IMR-90 (cell line): ENCODE measurements around the gene ARHGAP28. TPM values are rescaled to one million over a fixed set of nuclear protein-coding genes. Genes with fewer than 3 reads are reported as not detected.

Experiments used
- ATAC-seq: fragments of 200-7000 bp; cut with Tn5 transposase; 2 replicates; pipeline ENCODE4 v1.9.1; 2020; ENCODE audit warnings: low read depth, mild to moderate bottlenecking, moderate library complexity
- BruUV-seq: library from RNA; stranded (reverse); fragments of 400-500 nt; replicated peaks from 2 replicates; lab custom pipeline; 2021; lab: Mats Ljungman, UMichigan
- CTCF ChIA-PET: fragments of 300-600 bp; formaldehyde crosslinking; extraction: SDS; loops from one replicate; lab custom pipeline; 2021; ENCODE audit warnings: antibody characterized with exemption; lab: Yijun Ruan, JAX
- POLR2A ChIA-PET: fragments of 300-600 bp; sonication (Branson Sonifier 250); formaldehyde crosslinking; loops from one replicate; lab custom pipeline; 2022; ENCODE audit warnings: antibody characterized with exemption; ENCODE audit not compliant: unreplicated experiment; lab: Charles Lee
- DNase-seq: peaks from one replicate; pipeline ENCODE4 v3.0.0; 2013
- H2AFZ ChIP-seq: replicated peaks from 2 replicates; pipeline ENCODE3; 2013; ENCODE audit warnings: low read length, mild to moderate bottlenecking; ENCODE audit not compliant: poor library complexity
- H2AK5ac ChIP-seq: 2 replicates; pipeline ENCODE4 v1.6.1; 2013; ENCODE audit warnings: low read depth, low read length, inconsistent platforms
- H2AK9ac ChIP-seq: replicated peaks from 2 replicates; pipeline ENCODE3; 2013; ENCODE audit warnings: mild to moderate bottlenecking, low read depth, low read length, moderate library complexity; ENCODE audit not compliant: poor library complexity
- H2BK120ac ChIP-seq: 2 replicates; pipeline ENCODE4 v1.6.1; 2013; ENCODE audit warnings: low read depth, low read length, inconsistent platforms
- H2BK15ac ChIP-seq: 3 replicates; pipeline ENCODE4 v1.6.1; 2013; ENCODE audit warnings: low read depth, low read length, inconsistent platforms
- H2BK20ac ChIP-seq: 2 replicates; pipeline ENCODE4 v1.6.1; 2013; ENCODE audit warnings: low read depth, mild to moderate bottlenecking, inconsistent platforms, low read length, moderate library complexity
- H2BK5ac ChIP-seq: 2 replicates; pipeline ENCODE4 v1.6.1; 2013; ENCODE audit warnings: mild to moderate bottlenecking, low read depth, low read length, inconsistent platforms; ENCODE audit not compliant: poor library complexity, severe bottlenecking
- H3K14ac ChIP-seq: replicated peaks from 2 replicates; pipeline ENCODE4 v1.6.1; 2013; ENCODE audit warnings: low read depth, low read length, inconsistent platforms
- H3K18ac ChIP-seq: 2 replicates; pipeline ENCODE4 v1.6.1; 2013; ENCODE audit warnings: low read depth, low read length, control low read depth
- H3K23ac ChIP-seq: 2 replicates; pipeline ENCODE4 v1.6.1; 2013; ENCODE audit warnings: low read depth, low read length, inconsistent platforms
- H3K27ac ChIP-seq: 2 replicates; pipeline ENCODE4 v1.5.1; 2013; ENCODE audit warnings: mild to moderate bottlenecking, control low read depth, low read length; ENCODE audit not compliant: insufficient read depth
- H3K27me3 ChIP-seq: 2 replicates; pipeline ENCODE4 v1.6.1; 2013; ENCODE audit warnings: low read length; ENCODE audit not compliant: control insufficient read depth, insufficient read depth
- H3K36me3 ChIP-seq: 2 replicates; pipeline ENCODE4 v1.6.1; 2013; ENCODE audit warnings: low read length, mixed read lengths; ENCODE audit not compliant: control insufficient read depth, insufficient read depth
- H3K4ac ChIP-seq: 2 replicates; pipeline ENCODE4 v1.6.1; 2013; ENCODE audit warnings: low read depth, low read length, inconsistent platforms
- H3K4me1 ChIP-seq: 2 replicates; pipeline ENCODE4 v1.6.1; 2013; ENCODE audit warnings: low read length, mixed read lengths; ENCODE audit not compliant: control insufficient read depth, insufficient read depth
- H3K4me2 ChIP-seq: 2 replicates; pipeline ENCODE4 v1.6.1; 2013; ENCODE audit warnings: low read depth, mild to moderate bottlenecking, control low read depth, low read length, moderate library complexity
- H3K4me3 ChIP-seq: 2 replicates; pipeline ENCODE4 v1.5.1; 2013; ENCODE audit warnings: low read depth, mild to moderate bottlenecking, control low read depth, low read length, moderate library complexity; ENCODE audit not compliant: insufficient read depth
- H3K56ac ChIP-seq: 2 replicates; pipeline ENCODE4 v1.6.1; 2013; ENCODE audit warnings: low read length, inconsistent platforms; ENCODE audit not compliant: insufficient read depth; ENCODE audit errors: extremely low read depth
- H3K79me1 ChIP-seq, 2 experiments: 2 replicates each; pipeline ENCODE4 v1.6.1; 2013; ENCODE audit warnings: low read length in 2 of 2, inconsistent platforms in 1 of 2, low read depth in 1 of 2
- H3K9ac ChIP-seq: 2 replicates; pipeline ENCODE4 v1.6.1; 2013; ENCODE audit warnings: low read depth, low read length, control low read depth
- H3K9me1 ChIP-seq: 2 replicates; pipeline ENCODE4 v1.6.1; 2013; ENCODE audit warnings: low read length, inconsistent platforms; ENCODE audit not compliant: insufficient read depth
- H3K9me3 ChIP-seq: 2 replicates; pipeline ENCODE4 v1.6.1; 2013; ENCODE audit warnings: low read length; ENCODE audit not compliant: control insufficient read depth, insufficient read depth
- H4K20me1 ChIP-seq: 2 replicates; pipeline ENCODE4 v1.6.1; 2013; ENCODE audit warnings: low read length, inconsistent platforms; ENCODE audit not compliant: insufficient read depth
- H4K5ac ChIP-seq: 2 replicates; pipeline ENCODE4 v1.6.1; 2013; ENCODE audit warnings: mild to moderate bottlenecking, low read depth, low read length, control low read depth
- H4K8ac ChIP-seq, 2 experiments: 2 replicates each; pipeline ENCODE4 v1.6.1; 2013; ENCODE audit warnings: low read depth in 2 of 2, low read length in 2 of 2, control low read depth in 1 of 2, inconsistent platforms in 1 of 2
- H4K91ac ChIP-seq: 2 replicates; pipeline ENCODE4 v1.6.1; 2013; ENCODE audit warnings: low read depth, low read length, inconsistent platforms; ENCODE audit not compliant: insufficient read depth
- BHLHE40 ChIP-seq: fragments of 150-350 bp; IDR thresholded peaks from 2 replicates; pipeline ENCODE4 v1.6.1; 2016; ENCODE audit warnings: mild to moderate bottlenecking, low read depth, low read length
- CTCF ChIP-seq: conservative IDR thresholded peaks from 2 replicates; pipeline ENCODE4 v1.5.1; 2012; ENCODE audit warnings: mild to moderate bottlenecking, low read depth, low read length, improper control_type of control experiment
- MAFK ChIP-seq: IDR thresholded peaks from 2 replicates; pipeline ENCODE4 v1.6.1; 2012; ENCODE audit warnings: low read depth, low read length, improper control_type of control experiment
- WGBS, 2 experiments: methylation state at CpG; one replicate each; pipeline versions ENCODE4 v1.1.5 to v1.1.7; 2013; ENCODE audit warnings: missing lambda C conversion rate in 2 of 2; ENCODE audit not compliant: insufficient read length in 1 of 2; ENCODE audit errors: extremely low coverage in 2 of 2; 5-methylcytosine and 5-hydroxymethylcytosine counted together
- dilution Hi-C: fragments of 300-500 bp; cut with HindIII; formaldehyde crosslinking; loops from one replicate; pipeline ENCODE4 v1.14.3; 2018; ENCODE audit warnings: low sequenced_read_pairs; ENCODE audit not compliant: unreplicated experiment
- in situ Hi-C: fragments of 300-500 bp; cut with MboI; formaldehyde crosslinking; loops from 3 replicates; pipeline ENCODE4 v1.14.3; 2019; ENCODE audit warnings: low sequenced_read_pairs, inconsistent platforms, mixed read lengths
- intact Hi-C: fragments of 100-400 bp; cut with micrococcal nuclease; formaldehyde crosslinking; loops from 2 replicates; pipeline ENCODE4 v1.10.0; 2022
- polyA plus RNA-seq, 3 experiments: library from polyadenylated mRNA; depleted of rRNA; stranded (reverse); fragments of >200 nt; gene quantifications; 2 replicates each; pipeline ENCODE4 v1.2.3, GENCODE V29; 2012; ENCODE audit warnings: low replicate concordance in 1 of 3
- total RNA-seq: library from RNA; depleted of rRNA; stranded (reverse); fragments of >200 nt; gene quantifications from 2 replicates; pipeline ENCODE4 v1.2.3, GENCODE V29; 2012
- TF ChIP-seq, protein P1 (sequence below): fragments of 150-350 bp; IDR thresholded peaks from 2 replicates; pipeline ENCODE4 v1.6.1; 2017; ENCODE audit warnings: mild to moderate bottlenecking, antibody characterized with exemption, low read length, low read depth

The ARHGAP28 gene
- total and polyA plus RNA-seq, 2 of the 4 experiments (the other 2 are of a cell fraction), result 1.8 to 3.8 TPM

- intact Hi-C loops, result no loop called here
- POLR2A ChIA-PET, result no interaction called here
- in situ Hi-C loops, result loop anchor here (5.0 kb wide), 1 partner anchor 254 kb away; no protein-coding TSS in a partner anchor
Observed at GRCh38 chr18:6923220-6923619, 193.7 kb downstream of the ARHGAP28 start.

More at GRCh38 chr18:6923220-6923619, 193.7 kb downstream of the ARHGAP28 start:
- dilution Hi-C loops, result no loop called here
- H3K4me2 ChIP-seq, result no peak overlapping the region
- H3K9ac ChIP-seq, result no peak overlapping the region
- H3K79me1 ChIP-seq, result no peaks in the 10 kb centered on the region
- TF ChIP-seq BHLHE40 (no peak), MAFK (no peak), CTCF (no peak)
- TF ChIP-seq, protein P1, sequence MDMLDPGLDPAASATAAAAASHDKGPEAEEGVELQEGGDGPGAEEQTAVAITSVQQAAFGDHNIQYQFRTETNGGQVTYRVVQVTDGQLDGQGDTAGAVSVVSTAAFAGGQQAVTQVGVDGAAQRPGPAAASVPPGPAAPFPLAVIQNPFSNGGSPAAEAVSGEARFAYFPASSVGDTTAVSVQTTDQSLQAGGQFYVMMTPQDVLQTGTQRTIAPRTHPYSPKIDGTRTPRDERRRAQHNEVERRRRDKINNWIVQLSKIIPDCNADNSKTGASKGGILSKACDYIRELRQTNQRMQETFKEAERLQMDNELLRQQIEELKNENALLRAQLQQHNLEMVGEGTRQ, result no peak
- H2AK9ac ChIP-seq, result no peak overlapping the region
- no peaks in the 10 kb centered on the region for H4K20me1 ChIP-seq
- H3K4me1 ChIP-seq, result no peaks in the 10 kb centered on the region
- H3K9me3 ChIP-seq, result no peaks in the 10 kb centered on the region
- H4K91ac ChIP-seq, result no peak overlapping the region
- H3K4ac ChIP-seq, result no peak overlapping the region
- no peak for ATAC-seq
- no peak overlapping the region for H3K27ac ChIP-seq
- H2BK15ac ChIP-seq, result no peak overlapping the region
- no peak overlapping the region for H3K56ac ChIP-seq
- no peak overlapping the region for H3K23ac ChIP-seq
- no peak overlapping the region for H3K18ac ChIP-seq
- WGBS, 2 experiments, result no CpG with 5 or more reads among the region's 1 CpG
- H4K8ac ChIP-seq, result no peak overlapping the region
- BruUV-seq, result no TSS peak
- no peak overlapping the region for H2AFZ ChIP-seq
- no peak overlapping the region for H3K4me3 ChIP-seq
- H3K14ac ChIP-seq, result no peak overlapping the region
- no peak overlapping the region for H2BK5ac ChIP-seq
- no peaks in the 10 kb centered on the region for H3K9me1 ChIP-seq
- no peak overlapping the region for H2BK120ac ChIP-seq
- no peaks in the 10 kb centered on the region; the same call in 1 of the 2 replicates for H3K27me3 ChIP-seq
- CTCF ChIA-PET, result no interaction called here
- no peak overlapping the region for H2AK5ac ChIP-seq
- H2BK20ac ChIP-seq, result no peak overlapping the region
- no peak overlapping the region for H4K5ac ChIP-seq
- DNase-seq, result no peak
- no peaks in the 10 kb centered on the region for H3K36me3 ChIP-seq
